GM06990 (cell line): Measurements from ENCODE around the gene ZFAND2A.

Experiments
- DNase-seq: peaks from one replicate; pipeline ENCODE4 v3.0.0-alpha.2; 2011; ENCODE audit not compliant: insufficient read length; ENCODE audit errors: extremely low read depth
- H3K27me3 ChIP-seq: replicated peaks from 2 replicates; pipeline ENCODE4 v1.6.0; 2011; ENCODE audit warnings: low read length; ENCODE audit not compliant: control insufficient read depth, insufficient read depth
- H3K36me3 ChIP-seq: 2 replicates; pipeline ENCODE4 v1.5.1; 2011; ENCODE audit warnings: low read length; ENCODE audit not compliant: control insufficient read depth, insufficient read depth
- H3K4me3 ChIP-seq: replicated peaks from 2 replicates; pipeline ENCODE4 v1.5.1; 2011; ENCODE audit warnings: low read depth, mild to moderate bottlenecking, control low read depth, low read length
- TF ChIP-seq, protein P1 (sequence below): IDR thresholded peaks from 2 replicates; pipeline ENCODE4 v1.5.1; 2011; ENCODE audit warnings: low read length, control low read depth, mild to moderate bottlenecking, inconsistent platforms; ENCODE audit not compliant: insufficient read depth, poor library complexity, severe bottlenecking

Gene ZFAND2A

DNA sequence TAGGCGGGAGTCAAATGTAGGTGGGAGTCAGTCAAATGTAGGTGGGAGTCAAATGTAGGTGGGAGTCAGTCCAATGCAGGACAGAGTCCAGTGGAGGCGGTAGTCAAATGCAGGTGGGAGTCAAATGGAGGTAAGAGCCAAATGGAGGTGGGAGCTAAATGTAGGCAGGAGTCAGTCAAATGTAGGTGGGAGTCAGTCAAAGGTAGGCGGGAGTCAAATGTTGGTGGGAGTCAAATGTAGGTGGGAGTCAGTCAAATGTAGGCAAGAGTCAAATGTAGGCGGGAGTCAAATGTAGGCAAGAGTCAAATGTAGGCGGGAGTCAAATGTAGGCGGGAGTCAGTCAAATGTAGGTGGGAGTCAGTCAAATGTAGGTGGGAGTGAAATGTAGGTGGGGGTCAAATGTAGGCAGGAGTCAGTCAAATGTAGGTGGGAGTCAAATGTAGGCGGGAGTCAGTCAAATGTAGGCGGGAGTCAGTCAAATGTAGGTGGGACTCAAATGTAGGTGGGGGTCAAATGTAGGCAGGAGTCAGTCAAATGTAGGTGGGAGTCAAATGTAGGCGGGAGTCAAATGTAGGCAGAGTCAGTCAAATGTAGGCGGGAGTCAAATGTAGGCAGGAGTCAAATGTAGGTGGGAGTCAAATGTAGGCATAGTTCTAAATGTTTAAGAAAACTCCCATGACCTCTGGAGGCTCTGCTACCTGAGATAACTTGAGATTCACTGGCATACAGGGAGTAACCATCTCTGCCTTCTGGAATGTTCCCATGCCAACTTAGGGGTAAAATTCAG, 30.2 kb upstream of the ZFAND2A start:
- Histone ChIP-seq H3K36me3 (no peaks in the 10 kb centered on the region), H3K27me3 (no peaks in the 10 kb centered on the region; the same call in 1 of the 2 replicates), H3K4me3 (no peak overlapping the region)
- TF ChIP-seq, protein P1, sequence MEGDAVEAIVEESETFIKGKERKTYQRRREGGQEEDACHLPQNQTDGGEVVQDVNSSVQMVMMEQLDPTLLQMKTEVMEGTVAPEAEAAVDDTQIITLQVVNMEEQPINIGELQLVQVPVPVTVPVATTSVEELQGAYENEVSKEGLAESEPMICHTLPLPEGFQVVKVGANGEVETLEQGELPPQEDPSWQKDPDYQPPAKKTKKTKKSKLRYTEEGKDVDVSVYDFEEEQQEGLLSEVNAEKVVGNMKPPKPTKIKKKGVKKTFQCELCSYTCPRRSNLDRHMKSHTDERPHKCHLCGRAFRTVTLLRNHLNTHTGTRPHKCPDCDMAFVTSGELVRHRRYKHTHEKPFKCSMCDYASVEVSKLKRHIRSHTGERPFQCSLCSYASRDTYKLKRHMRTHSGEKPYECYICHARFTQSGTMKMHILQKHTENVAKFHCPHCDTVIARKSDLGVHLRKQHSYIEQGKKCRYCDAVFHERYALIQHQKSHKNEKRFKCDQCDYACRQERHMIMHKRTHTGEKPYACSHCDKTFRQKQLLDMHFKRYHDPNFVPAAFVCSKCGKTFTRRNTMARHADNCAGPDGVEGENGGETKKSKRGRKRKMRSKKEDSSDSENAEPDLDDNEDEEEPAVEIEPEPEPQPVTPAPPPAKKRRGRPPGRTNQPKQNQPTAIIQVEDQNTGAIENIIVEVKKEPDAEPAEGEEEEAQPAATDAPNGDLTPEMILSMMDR = no peak
- DNase-seq = no peak

DNA sequence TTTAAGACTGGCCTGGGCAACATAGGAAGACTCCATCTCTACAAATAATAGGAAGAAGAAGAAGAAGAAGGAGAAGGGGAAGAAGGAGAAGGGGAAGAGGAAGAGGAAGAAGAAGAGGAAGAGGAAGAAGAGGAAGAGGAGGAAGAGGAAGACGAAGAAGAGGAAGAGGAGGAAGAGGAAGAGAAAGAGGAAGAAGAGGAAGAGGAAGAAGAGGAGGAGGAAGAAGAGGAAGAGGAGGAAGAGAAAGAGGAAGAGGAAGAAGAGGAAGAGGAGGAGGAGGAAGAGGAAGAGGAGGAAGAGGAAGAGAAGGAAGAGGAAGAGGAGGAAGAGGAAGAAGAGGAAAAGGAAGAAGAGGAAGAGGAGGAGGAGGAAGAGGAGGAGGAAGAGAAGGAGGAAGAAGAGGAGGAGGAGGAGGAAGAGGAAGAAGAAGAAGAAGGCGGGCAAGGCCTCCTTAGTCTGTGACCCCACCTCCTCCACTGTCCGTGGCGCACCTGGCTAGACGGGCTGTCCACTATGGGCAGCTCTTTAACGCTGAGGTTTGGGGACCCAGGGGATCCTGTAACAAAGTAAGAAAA, 28.8 kb upstream of the ZFAND2A start:
- DNase-seq = no peak
- TF ChIP-seq, protein P1 = no peak
- no peaks in the 10 kb centered on the region for H3K27me3 ChIP-seq
- no peaks in the 10 kb centered on the region for H3K36me3 ChIP-seq
- no peak overlapping the region for H3K4me3 ChIP-seq

DNA sequence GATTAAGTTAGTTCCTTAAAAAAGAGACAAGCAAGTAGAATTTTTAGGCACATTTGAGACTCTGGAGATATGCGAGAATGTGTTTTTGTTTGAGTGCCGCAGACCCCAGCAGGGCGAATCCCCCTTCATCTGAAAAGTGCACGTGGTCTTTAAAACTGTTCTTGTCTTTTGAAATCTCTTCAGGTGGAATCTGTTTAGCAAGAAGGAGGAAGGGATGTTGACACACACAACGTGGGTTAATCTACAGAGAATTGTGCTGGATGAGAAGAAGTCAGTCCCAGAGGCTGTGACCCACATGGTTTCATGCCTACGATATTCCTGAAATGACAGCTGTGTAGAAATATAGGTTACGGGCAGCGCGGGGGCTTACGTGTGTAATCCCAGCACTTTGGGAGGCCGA, 27.1 kb upstream of the ZFAND2A start:
- TF ChIP-seq, protein P1 = no peak

DNA sequence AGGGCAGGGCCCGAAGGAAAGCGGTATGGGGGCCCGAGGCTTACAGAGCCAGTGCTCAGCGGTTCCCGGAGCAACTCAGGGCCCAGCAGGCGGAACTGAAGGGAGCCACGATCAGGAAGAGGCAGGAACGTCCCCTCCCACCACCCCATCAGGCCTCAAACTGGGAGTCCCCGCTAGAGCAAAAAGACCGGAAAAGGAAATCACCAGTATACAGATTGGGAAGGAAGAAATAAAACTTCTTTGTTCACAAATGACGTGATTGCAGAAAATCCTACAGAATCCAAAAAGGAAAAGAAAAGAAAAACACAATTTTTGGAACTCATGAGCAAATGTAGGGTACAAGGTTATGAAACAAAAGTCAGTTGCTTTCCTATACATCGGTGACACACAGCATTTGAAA, 21.6 kb upstream of the ZFAND2A start:
- no peaks in the 10 kb centered on the region; the same call in 1 of the 2 replicates for H3K27me3 ChIP-seq
- no peak for DNase-seq
- H3K36me3 ChIP-seq = no peaks in the 10 kb centered on the region
- no peak overlapping the region for H3K4me3 ChIP-seq
- TF ChIP-seq, protein P1 = no peak

More for the DNA sequence above, 27.1 kb upstream of the ZFAND2A start:
- Histone ChIP-seq H3K4me3 (no peak overlapping the region), H3K36me3 (no peaks in the 10 kb centered on the region), H3K27me3 (no peaks in the 10 kb centered on the region)
- no peak for DNase-seq

DNA sequence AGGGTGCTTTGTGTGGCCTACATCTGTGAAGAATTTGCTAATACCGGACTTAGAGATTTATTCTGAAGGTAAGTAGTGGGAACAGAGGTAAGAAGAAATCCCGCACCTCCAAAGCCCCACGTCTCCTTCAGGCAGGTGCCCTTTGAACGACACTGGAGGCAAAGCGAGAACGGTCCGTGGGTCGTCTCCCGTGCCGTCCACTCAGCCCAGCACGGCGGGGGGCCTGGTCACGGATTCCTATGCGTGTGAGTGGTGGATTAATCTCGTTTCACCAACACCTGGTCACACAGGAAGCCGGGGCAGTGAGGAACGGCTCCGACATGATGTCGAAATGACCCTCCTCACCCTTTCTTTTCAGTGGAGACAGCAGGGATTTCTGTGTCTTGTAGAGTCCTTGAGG, 21.0 kb upstream of the ZFAND2A start:
- no peak for DNase-seq
- H3K4me3 ChIP-seq = no peak overlapping the region
- no peaks in the 10 kb centered on the region; the same call in 1 of the 2 replicates for H3K27me3 ChIP-seq
- no peaks in the 10 kb centered on the region for H3K36me3 ChIP-seq
- TF ChIP-seq, protein P1 = no peak
